Measurements from ENCODE around the gene ABHD14A. TPM values are rescaled to one million over a fixed set of nuclear protein-coding genes. Genes with fewer than 3 reads are reported as not detected.

Gene ABHD14A
- polyA plus RNA-seq, 2 donors = 8.0 to 12.9 TPM

Other genes with a start within 250 kb of the ABHD14A start
- gene IQCF6, start 195.8 kb upstream of the ABHD14A start, polyA plus RNA-seq = not detected
- gene IQCF2, start 113.4 kb upstream of the ABHD14A start, polyA plus RNA-seq = not detected
- not detected for gene IQCF5, start 99.5 kb upstream of the ABHD14A start, polyA plus RNA-seq
- gene IQCF1, start 71.7 kb upstream of the ABHD14A start, polyA plus RNA-seq = not detected
- gene RRP9, start 33.2 kb upstream of the ABHD14A start, polyA plus RNA-seq = 10 to 100 TPM; 16.4 to 22.9 TPM
- gene PARP3, start 32.7 kb upstream of the ABHD14A start, polyA plus RNA-seq = 10 to 100 TPM in 1 of 2 donors, 1 to 10 TPM in 1; 8.2 to 11.8 TPM
- gene GPR62, start 19.7 kb upstream of the ABHD14A start, polyA plus RNA-seq = under 1 TPM; 0.05 to 0.06 TPM
- 10 to 100 TPM; 11.7 to 18.7 TPM for gene PCBP4, start 7.6 kb upstream of the ABHD14A start, polyA plus RNA-seq
- gene ABHD14B, start 1.0 kb upstream of the ABHD14A start, polyA plus RNA-seq = 10 to 100 TPM; 29.6 to 40.5 TPM
- gene ACY1, start 8.5 kb downstream of the ABHD14A start, polyA plus RNA-seq = 10 to 100 TPM; 22.4 to 23.2 TPM
- 1,000 to 10,000 TPM; 2,351 to 2,556 TPM for gene RPL29, start 20.8 kb downstream of the ABHD14A start, polyA plus RNA-seq
- gene DUSP7, start 81.5 kb downstream of the ABHD14A start, polyA plus RNA-seq = 10 to 100 TPM; 18.2 to 35.2 TPM
- gene POC1A, start 179.4 kb downstream of the ABHD14A start, polyA plus RNA-seq = 1 to 10 TPM; 1.7 to 5.2 TPM
- gene ALAS1, start 223.1 kb downstream of the ABHD14A start, polyA plus RNA-seq = 10 to 100 TPM; 17.2 to 36.4 TPM

Data from esophagus (tissue), 2 donors.